A549 (cell line): ENCODE results near the gene TNS3.

ENCODE experiments used
- CHD2 ChIP-seq: fragments of 150-350 bp; IDR thresholded peaks from 2 replicates; pipeline ENCODE4 v1.6.1; 2014; ENCODE audit warnings: low read length; ENCODE audit not compliant: partially characterized antibody
- EP300 ChIP-seq, 2 experiments: fragments of >200 bp; sonication (Bioruptor Twin); formaldehyde crosslinking; IDR thresholded peaks; 2 replicates in 1 of 2; 3 replicates in 1 of 2; pipeline ENCODE4 v1.6.1; 2016 to 2017
- HDAC2 ChIP-seq: fragments of 200-600 bp; sonication (generic); IDR thresholded peaks from 2 replicates; pipeline ENCODE4 v1.6.1; 2016
- HOXA7 ChIP-seq: fragments of 250-450 bp; sonication (Bioruptor Pico); IDR thresholded peaks from 2 replicates; pipeline ENCODE4 v1.5.0; 2020; ENCODE audit warnings: mild to moderate bottlenecking, moderate library complexity
- MAFK ChIP-seq: fragments of 450-650 bp; IDR thresholded peaks from 2 replicates; pipeline ENCODE4 v1.6.1; 2014; ENCODE audit not compliant: partially characterized antibody
- MYC ChIP-seq: IDR thresholded peaks from 2 replicates; pipeline ENCODE4 v1.6.1; 2012; ENCODE audit warnings: mild to moderate bottlenecking, inconsistent platforms, low read length, improper control_type of control experiment, borderline replicate concordance
- POLR2A ChIP-seq: IDR thresholded peaks from 2 replicates; pipeline ENCODE4 v1.6.1; 2012; ENCODE audit warnings: mild to moderate bottlenecking, low read length
- POLR2AphosphoS2 ChIP-seq: conservative IDR thresholded peaks from 2 replicates; pipeline ENCODE4 v1.6.1; 2012; ENCODE audit warnings: low read length, improper control_type of control experiment, inconsistent platforms
- RAD21 ChIP-seq, 2 experiments: fragments of >200 bp in 1 of 2; sonication (Bioruptor Twin) in 1 of 2; formaldehyde crosslinking in 1 of 2; IDR thresholded peaks in 1 of 2; conservative IDR thresholded peaks in 1 of 2; 2 replicates in 1 of 2; 3 replicates in 1 of 2; pipeline ENCODE4 v1.6.1; 2012 to 2018; ENCODE audit warnings: inconsistent platforms in 1 of 2
- RARB ChIP-seq: fragments of 250-450 bp; sonication (Bioruptor Pico); IDR thresholded peaks from 2 replicates; pipeline ENCODE4 v1.8.0; 2021; ENCODE audit warnings: mild to moderate bottlenecking, moderate library complexity
- RFX5 ChIP-seq: fragments of 450-650 bp; IDR thresholded peaks from 2 replicates; pipeline ENCODE4 v1.7.1; 2014; ENCODE audit warnings: antibody characterized with exemption, mild to moderate bottlenecking, moderate library complexity
- TF ChIP-seq, protein P1 (sequence below): fragments of >200 bp; sonication (Bioruptor Twin); formaldehyde crosslinking; IDR thresholded peaks from 3 replicates; pipeline ENCODE4 v1.5.1; 2016
- TF ChIP-seq, protein P2 (sequence below): fragments of 200-600 bp; sonication (generic); IDR thresholded peaks from 2 replicates; pipeline ENCODE4 v1.6.1; 2016; ENCODE audit warnings: antibody characterized with exemption, mild to moderate bottlenecking, moderate library complexity

DNA sequence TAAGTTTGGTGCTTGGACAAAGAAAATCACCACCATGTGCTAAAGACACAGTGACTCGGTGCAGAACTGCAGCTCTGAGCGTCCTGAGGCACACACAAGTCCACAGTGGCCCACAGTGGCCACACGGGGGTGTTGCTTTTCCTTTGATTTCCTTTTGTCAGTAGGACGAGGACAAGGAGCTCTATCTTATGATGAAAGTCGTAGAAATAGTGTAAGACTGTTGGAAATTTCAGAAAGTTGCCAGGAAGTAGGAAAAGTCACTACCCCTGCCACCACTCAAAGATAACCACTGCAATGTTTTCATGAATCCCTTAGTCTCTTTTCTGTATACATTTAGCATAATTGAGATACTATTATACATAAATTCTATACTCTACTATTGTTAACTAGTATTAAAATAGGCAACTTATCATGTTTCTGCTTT, 146.0 kb downstream of the TNS3 start:
- TF ChIP-seq MYC (no peak), POLR2A (no peak), CHD2 (no peak), MAFK (no peak), RAD21 (conservative IDR thresholded peaks at IDR 0.05 in 1 of 2, IDR thresholded peaks at IDR 0.05 in 1 of 2) (peak; percentile 66 to 71), RFX5 (no peak), POLR2AphosphoS2 (no peak), HOXA7 (CRISPR knock-in tag) (no peak), EP300 (IDR thresholded peaks at IDR 0.05) (no peak), RARB (no peak), HDAC2 (no peak)
- TF ChIP-seq, protein P1, sequence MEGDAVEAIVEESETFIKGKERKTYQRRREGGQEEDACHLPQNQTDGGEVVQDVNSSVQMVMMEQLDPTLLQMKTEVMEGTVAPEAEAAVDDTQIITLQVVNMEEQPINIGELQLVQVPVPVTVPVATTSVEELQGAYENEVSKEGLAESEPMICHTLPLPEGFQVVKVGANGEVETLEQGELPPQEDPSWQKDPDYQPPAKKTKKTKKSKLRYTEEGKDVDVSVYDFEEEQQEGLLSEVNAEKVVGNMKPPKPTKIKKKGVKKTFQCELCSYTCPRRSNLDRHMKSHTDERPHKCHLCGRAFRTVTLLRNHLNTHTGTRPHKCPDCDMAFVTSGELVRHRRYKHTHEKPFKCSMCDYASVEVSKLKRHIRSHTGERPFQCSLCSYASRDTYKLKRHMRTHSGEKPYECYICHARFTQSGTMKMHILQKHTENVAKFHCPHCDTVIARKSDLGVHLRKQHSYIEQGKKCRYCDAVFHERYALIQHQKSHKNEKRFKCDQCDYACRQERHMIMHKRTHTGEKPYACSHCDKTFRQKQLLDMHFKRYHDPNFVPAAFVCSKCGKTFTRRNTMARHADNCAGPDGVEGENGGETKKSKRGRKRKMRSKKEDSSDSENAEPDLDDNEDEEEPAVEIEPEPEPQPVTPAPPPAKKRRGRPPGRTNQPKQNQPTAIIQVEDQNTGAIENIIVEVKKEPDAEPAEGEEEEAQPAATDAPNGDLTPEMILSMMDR, result peak; percentile 62
- TF ChIP-seq, protein P2, sequence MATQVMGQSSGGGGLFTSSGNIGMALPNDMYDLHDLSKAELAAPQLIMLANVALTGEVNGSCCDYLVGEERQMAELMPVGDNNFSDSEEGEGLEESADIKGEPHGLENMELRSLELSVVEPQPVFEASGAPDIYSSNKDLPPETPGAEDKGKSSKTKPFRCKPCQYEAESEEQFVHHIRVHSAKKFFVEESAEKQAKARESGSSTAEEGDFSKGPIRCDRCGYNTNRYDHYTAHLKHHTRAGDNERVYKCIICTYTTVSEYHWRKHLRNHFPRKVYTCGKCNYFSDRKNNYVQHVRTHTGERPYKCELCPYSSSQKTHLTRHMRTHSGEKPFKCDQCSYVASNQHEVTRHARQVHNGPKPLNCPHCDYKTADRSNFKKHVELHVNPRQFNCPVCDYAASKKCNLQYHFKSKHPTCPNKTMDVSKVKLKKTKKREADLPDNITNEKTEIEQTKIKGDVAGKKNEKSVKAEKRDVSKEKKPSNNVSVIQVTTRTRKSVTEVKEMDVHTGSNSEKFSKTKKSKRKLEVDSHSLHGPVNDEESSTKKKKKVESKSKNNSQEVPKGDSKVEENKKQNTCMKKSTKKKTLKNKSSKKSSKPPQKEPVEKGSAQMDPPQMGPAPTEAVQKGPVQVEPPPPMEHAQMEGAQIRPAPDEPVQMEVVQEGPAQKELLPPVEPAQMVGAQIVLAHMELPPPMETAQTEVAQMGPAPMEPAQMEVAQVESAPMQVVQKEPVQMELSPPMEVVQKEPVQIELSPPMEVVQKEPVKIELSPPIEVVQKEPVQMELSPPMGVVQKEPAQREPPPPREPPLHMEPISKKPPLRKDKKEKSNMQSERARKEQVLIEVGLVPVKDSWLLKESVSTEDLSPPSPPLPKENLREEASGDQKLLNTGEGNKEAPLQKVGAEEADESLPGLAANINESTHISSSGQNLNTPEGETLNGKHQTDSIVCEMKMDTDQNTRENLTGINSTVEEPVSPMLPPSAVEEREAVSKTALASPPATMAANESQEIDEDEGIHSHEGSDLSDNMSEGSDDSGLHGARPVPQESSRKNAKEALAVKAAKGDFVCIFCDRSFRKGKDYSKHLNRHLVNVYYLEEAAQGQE, result no peak
